Measurements from ENCODE around the gene MED28.
A peak's percentile ranks its signal among the peaks of the same experiment; 100 is the strongest.
"Not testable (repeated sequence)": the region's sequence is repeated elsewhere in the genome, so short reads cannot be mapped to it uniquely, and the experiment has no call there.

Gene MED28, protein sequence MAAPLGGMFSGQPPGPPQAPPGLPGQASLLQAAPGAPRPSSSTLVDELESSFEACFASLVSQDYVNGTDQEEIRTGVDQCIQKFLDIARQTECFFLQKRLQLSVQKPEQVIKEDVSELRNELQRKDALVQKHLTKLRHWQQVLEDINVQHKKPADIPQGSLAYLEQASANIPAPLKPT

DNA sequence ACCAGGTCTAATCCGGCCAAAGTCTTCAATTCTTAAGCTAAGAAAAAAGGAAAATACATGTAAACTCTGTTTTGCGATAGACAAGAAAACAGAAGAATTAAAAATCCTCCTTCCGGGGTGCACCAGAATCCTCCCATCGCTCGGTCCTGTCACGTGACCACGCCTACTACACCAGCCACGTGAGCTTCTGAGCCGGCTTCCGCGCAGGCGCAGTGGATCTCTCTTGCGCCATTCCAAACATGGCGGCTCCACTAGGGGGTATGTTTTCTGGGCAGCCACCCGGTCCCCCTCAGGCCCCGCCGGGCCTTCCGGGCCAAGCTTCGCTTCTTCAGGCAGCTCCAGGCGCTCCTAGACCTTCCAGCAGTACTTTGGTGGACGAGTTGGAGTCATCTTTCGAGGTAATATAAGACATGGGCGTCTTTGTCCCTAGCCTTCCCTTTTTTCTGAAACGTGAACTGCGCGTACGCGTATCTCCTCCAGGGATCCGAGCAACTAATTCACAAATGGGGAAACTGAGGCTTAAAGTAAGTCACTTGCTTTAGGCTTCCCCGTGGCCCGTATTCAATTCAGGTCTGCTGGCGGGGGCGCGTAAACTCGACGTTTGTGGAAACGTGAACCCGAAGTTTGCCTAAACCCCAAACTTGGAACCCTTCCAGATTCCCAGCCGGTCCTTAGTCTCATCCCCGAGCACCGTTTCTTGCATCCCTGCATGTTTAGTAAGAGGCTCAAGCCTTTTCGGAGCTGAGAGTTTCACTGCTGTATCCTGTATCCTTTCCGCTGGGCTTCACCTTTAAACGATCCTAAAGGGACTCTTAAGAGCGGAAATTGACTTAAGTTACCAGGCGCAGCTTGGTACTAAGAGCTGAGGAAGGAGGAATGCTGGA, at the start of gene MED28:
Gene MED28 (plus strand): TSS at position 226 of the 884 bp plus-strand sequence. CDS start 14 bp downstream, at position 240.
- DNase-seq (ENCODE audit: low read depth) = peak; percentile 89

DNA sequence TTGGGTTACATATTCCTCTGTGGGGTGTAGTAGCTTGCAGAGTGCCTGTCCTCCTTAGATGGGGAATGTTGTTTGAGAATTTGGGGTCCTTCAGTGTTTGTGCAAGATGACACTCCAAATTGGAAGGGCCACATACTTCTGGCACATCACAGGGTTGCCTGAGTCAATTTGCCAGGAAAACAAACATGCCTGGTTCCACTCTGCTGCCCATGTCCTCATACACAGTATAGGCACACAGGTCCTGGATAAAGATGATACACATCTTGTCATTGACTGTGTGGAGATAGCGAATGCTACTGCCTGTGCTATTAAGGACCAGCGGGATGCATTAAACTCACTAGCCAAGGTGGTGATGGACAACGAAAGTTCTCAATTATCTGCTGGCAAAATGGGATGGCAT, 48.6 kb upstream of the MED28 start:
- no peak for DNase-seq (ENCODE audit: low read depth)

DNA sequence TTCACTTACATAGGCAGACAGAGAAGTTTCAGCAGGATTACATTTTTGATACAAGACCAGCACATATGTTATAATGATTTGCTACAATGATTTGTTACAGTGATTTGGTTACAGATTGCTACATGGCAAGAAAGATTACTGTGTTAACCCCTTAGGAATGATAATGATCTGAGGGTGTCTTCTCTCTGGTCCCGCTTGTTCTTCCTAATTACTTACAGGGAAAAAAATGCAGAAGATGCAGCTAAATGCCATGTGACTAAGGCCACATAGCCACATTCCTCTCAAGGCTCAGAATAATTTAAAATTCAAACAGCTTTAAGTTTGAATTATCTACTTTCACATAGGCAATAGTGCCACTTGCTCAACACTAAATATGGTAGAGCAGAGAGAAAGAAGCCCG, 47.2 kb upstream of the MED28 start:
- DNase-seq (ENCODE audit: low read depth) = no peak

DNA sequence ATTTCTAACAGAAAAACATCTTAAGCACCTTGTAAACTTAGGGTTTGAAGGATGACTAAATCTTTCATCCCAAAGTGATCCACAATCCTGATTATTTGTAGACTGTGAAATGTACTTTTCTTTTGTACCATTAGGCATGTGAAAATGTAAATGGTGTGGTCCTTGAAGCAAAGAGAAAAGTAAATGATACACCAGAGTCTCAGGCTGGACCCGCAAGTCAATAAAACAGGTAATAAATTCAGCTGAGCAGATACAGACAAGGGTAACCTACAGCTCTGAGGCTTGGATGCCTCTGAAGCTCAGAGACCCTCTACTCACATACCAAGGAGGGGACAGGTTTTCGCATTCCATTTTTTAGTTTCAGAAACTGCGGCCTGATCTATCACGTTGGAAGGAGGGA, 40.2 kb upstream of the MED28 start:
- DNase-seq (ENCODE audit: low read depth) = no peak

DNA sequence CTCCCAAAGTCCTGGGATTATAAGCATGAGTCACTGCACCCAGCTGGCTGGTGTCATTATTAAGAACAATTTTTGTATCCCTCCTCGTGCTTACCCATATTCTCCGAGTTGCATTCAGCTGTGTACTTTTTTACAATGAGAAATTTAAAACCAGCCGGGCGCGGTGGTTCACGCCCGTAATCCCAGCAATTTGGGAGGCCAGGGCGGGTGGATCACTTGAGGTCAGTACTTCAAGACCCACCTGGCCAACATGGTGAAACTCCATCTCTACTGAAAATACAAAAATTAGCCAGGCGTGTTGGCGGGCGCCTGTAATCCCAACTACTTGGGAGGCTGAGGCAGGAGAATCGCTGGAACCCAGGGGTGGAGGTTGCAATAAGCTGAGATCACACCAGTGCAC, 39.3 kb upstream of the MED28 start:
- DNase-seq (ENCODE audit: low read depth) = not testable (repeated sequence)

DNA sequence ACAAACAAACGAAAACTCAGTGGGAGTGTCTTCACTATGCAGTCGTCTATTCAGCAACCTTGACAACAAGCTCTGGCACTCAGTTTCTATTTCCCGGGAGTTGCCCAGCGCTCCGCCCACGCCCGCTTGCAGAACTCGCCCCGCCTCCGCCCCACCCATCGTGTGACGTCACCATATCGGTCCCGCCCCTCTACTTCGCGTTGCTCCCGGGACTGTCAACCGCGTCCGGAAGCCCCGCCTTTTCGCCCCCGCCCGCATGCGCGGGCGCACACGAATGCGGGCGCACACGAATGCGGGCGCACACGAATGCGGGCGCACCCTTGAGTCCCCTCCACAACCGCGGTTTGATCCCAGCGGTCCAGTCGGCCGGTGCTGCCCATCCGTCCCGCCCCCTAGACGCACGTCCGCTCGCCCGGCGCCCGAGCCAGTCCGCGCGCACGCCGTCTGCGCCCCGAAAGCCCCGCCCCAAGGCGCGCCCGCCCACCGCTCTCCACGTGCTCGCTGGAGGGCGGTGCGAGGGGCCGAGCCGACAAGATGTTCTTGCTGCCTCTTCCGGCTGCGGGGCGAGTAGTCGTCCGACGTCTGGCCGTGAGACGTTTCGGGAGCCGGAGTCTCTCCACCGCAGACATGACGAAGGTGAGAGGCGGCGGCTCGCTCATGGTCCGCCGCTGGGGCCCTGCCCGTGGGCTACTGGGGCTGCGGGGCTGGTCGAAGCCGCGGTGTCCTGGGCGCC, 37.3 kb upstream of the MED28 start, which contains the start of gene LAP3:
Gene LAP3 (plus strand): TSS at position 267 of the 733 bp plus-strand sequence. CDS start 268 bp downstream, at position 535.
- peak; percentile 99 for DNase-seq (ENCODE audit: low read depth)

DNA sequence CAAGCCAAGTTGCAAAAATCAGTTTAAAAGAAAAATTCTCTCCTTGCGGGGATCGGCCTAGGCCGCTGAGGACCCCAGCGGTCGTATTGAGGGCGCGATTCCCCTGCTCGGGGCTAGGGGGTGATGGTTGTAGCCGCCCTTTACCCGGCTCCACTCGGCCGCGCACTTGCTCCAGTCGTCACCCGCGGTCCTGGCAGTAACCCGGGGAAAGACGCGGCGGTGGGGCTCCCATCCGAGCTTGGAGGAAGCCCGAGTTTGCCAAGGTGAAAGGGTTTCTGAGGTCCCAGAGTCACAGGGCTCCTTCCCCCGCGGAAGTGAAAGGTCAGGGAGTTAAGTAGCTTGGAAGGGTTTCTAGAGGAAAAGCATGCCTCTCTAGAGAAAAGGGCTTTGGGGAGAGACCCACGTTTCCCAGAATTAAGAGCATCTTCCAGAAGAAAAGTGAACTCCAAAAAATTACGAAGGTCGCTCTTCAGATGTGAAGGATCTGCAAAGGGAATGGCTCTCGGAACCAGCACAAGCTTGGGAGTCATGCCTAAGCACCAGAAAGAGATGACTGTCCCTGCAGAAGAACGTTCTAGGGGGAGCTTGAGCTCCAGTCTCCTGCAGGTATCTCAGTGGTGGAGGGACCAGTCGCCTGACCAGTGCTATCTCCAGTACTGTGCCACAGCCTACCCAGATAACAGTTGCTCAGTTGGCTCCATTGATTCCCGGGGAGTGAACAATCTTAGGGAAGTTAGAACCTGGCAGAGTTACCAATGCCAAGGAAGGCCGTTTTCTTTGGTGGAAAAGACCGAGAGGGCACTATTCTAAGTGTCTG, 36.6 kb upstream of the MED28 start:
- no peak for DNase-seq (ENCODE audit: low read depth)

DNA sequence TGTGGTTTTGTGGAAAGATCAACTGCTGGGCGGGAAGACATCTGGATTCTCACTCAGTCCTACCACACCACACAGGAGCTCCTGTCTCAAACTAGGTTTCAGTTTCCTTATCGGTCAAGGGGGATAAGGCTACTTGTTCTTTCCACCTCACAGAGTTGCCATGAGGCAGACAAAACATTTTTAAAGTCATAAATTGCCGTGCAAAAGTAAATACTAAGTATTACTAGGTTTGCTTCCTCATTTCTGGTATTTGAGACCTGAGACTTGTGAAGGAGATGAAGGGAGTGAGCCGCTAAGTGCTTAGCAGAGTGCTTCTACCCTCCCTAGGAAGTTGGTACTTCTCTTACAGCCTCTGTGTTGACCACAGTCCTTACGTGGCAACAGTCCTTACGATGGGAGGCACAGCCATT, 36.0 kb upstream of the MED28 start:
- no peak for DNase-seq (ENCODE audit: low read depth)

DNA sequence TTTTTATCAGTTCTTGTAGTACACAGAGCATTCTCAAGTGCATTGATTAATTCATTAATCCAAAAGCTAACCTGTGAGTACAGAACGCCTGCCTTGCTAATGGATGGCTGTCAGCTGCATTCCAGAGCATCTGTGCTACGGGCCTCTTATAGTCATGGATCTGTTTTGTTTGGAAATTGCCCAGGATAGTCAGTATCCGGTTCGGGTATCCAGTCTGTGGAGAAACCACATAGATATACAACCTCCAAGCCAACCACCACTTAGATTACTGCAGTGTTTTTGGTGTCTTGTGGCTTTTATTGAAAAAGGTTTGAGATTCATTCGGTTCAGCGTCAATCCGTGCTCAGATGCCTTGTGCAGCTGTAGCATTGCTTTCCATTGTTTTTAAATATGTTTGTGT, 33.5 kb upstream of the MED28 start:
- no peak for DNase-seq (ENCODE audit: low read depth)

DNA sequence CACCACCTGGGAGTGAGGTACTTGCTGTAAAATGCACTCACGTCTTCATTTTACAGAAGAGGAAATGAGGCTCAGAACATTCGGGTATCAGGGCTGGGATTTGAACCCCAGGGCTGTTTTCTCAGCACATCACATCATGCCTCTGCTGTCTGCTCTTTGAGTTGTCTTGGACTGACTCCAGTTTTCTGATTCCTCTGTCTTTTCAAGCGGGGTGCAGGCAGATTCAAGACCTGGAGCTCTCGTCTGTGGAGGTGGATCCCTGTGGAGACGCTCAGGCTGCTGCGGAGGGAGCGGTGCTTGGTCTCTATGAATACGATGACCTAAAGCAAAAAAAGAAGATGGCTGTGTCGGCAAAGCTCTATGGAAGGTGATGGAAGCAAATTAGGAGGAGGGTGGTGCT, 31.2 kb upstream of the MED28 start:
- DNase-seq (ENCODE audit: low read depth) = no peak

DNA sequence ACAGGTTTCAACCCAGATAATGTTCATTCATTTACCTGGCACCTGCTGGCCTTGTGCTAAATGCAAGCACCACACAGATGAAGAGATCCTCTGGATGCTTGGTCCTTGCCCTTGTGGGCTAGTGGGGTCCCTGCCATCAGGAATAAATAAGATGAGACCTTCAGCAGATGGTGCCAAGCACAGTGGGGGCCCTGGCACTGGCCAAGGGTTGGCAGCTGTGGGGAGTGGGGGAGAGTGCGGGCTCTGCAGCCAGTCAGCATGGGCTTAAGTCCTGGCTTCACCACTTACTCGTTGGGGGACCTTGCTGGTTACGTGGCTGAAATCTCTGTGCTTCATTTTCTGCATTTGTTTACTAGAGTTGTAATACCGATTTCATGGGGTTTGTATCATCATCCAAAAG, 30.5 kb upstream of the MED28 start:
- no peak for DNase-seq (ENCODE audit: low read depth)

DNA sequence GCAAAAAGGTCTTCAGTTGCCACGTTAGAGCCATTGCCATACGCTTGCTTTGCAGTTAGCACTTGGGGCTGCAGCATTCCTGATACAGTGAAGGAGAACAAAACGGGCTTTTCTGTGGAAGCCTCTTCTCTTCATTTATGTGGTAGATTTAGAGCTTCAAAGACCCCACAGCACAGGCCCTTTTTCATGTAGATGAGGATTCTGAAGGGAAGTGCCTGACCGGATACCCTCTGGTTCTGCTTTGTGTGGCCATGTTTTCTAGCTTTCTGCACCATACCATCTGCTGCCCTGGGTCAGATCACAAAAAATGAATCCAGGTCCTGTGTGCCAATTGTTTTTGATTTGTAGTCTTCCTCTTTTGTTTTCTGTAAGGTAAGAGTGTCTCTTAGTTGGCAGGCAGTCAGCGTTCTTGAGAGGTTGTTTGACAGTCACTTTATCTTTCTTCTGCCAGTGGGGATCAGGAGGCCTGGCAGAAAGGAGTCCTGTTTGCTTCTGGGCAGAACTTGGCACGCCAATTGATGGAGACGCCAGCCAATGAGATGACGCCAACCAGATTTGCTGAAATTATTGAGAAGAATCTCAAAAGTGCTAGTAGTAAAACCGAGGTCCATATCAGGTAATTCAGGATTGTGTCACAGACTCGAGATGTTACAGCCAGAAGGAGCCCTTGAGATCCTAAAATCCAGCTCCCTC, 29.8 kb upstream of the MED28 start:
- no peak for DNase-seq (ENCODE audit: low read depth)

DNA sequence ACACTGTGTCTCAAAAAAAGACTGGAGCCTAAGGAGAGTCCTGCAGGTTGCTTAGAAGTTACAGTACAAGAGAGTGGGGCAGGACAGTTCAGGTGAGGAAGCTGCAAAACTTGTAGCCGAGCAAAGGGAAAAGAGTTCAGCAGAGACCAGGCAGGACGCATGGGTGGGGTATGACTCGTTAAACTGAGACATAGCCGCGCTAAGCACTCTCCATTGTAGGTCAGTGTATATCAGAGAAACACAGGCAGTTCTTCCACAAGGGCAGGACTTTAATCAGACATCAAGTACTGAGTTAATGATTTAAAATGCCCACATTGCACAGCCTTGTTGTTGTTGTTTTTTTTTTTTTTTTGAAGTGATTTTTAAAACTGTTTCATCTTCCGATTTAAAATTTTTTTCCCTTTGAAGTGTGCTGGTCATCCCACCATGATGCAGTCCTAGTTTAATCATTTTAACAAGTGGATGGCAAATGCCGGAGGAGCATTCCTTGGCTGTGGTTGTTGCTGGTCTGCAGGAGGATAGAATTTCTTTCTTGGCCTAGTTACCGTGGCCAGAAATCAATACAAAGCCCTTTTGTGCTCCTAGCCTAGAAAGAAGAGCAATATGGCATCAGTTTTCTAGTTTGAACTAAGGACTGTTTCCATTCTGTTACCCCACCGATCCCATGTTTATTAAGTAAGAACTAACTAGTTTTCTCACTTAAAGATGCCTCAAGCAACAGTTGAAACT, 27.2 kb upstream of the MED28 start:
- DNase-seq (ENCODE audit: low read depth) = no peak

DNA sequence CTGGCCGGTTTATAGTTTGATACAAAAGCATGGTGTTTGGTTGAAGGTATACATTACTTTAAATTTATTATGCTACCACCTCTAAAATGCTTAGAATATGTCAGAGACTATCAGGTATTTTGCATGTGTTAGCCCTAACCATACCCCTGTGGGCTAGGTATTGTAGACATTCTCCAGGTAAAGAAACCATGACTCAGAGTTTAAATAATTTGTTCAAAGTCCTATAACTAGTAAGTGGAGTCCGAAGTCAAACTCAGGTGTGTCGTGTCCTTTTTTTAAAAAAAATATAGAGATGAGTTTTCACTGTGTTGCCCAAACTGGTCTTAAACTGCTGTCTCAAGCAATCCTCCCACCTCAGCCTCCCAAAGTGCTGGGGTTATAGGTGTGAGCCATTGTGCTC, 25.1 kb upstream of the MED28 start:
- DNase-seq (ENCODE audit: low read depth) = no peak

DNA sequence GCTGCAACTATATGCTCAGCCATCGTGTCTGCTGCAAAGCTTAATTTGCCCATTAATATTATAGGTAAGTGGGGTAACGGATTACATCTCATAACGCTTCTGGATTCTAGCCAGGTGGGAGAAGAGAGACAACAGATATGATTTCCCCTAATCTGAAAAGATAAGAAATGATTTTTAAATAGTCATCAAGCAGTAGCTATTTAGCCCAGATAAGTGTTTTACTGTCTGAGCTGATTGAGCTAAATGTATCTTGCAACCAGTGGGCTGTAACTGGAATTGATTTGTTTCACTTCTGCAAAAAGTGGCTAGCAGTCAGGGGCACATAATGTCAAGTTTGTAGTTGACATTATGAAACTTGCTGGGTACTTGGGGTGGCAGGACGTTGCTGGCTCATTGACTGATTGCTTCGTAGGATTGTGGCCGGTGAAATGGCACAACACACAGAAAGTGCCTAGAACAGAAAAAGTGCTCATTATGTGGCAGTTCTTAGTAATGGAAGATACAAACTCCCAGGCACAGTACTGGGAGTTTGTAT, 18.9 kb upstream of the MED28 start:
- no peak for DNase-seq (ENCODE audit: low read depth)

DNA sequence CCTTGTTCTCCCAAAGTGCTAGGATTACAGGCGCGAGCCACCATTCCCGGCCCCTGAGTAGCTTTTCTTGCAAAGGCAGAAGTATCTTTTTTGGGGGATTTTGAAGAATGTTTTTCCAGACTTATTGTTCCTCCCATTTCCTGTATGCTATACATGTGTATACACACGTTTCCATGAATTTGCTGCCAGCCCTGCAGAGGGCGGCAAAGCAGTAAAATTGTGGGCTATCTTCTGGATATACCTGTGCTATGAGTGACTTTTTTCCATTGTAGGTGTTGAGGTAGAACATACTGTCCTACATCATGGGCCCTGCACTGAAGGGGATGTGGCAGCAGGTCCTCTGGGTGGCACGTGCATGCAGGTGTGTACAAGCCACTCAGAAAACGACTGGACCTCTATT, 16.9 kb upstream of the MED28 start:
- no peak for DNase-seq (ENCODE audit: low read depth)

DNA sequence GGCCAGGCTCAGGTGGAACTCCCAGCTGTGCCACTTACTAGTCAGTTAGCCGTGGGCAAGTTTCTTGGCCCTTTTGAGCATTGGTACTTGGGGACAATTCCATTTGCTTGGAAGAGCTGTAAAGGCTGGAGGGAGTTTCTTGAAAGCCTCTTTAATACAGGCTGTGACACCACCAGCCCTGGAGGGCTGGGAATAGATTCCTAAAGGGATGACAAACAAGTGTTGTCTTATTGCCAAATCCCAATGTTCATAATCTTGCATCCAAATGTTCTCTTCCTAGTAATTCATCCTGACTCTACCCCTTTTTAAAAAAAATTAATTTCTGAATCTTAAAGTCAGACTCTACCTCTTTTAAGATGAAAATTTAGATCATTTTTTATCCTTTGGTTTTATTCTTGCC, 14.6 kb upstream of the MED28 start:
- DNase-seq (ENCODE audit: low read depth) = no peak

DNA sequence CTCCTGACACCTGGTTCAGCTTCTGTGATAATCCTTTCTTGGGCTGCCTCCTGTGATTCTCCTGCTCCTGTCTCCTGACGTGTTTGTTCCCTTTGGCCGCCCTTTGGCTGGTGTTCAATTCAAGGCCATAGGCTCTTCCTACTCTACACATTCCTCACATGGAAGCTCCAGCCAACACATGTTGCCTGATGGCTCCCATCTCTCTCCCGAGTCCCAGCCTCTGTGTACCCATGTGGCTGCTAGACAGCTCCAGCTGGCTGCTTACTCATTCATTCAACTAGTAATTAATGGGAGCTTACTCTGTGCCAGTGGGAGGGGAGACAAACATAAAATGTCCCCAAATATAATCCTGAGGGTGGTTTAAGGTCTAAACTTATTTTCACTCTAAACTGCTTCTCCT, 9.2 kb upstream of the MED28 start:
- DNase-seq (ENCODE audit: low read depth) = no peak

DNA sequence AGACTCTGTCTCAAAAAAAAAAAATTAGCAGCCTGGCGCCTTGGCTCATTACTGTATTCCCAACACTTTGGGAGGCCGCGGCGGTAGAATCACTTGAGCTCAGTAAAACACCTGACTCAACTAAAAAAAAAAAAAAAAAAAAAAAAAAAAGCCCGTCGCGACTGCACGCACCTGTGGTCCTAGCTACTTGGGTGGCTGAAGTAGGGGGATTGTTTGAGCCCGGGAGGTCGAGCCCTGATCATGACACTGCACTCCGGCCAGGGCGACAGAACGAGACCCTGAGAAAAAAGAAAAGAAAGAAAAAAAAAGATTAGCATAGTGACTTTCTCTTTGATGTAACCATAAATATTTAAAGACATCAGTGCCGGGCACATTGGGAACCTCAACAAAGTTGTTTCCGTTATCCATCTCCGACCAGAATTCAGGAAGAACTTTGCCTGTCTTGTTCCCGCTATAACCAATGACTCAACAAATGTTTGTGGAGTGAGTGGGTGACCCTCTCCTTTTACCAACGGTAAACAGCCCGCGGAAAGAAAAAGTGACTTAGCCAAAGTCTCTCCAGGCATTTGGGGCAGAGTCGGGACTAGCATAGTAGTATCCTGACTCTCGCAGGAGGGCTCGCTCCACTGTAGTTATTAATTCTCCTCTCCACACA, 553 bp upstream of the MED28 start:
- no peak for DNase-seq (ENCODE audit: low read depth)

DNA sequence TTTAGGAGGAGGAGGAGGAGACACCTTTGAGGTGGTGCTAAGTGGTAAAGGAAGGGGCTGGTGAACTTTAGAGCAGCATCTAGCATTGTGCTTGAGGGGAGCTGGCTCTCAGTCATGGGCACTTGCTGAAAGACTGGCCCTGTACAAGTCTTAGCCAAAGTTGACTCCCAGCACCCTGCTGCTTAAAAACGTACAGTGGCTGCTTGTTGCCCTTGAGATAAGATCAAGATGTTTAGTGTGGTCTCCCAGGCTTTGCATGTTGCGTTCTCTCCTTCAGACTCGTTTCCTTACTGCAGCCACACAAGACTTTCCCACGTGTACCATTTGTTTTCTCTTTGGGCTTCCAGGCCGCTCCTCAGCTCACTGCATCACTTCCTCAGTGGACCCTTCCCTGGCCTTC, 1.8 kb downstream of the MED28 start:
- no peak for DNase-seq (ENCODE audit: low read depth)

Measured in stimulated activated CD8-positive, alpha-beta memory T cell treated with anti-CD3 and anti-CD28 coated beads, Interleukin-12 subunit alpha, Interleukin-12 subunit beta, amount 100 ng/mL, for 4 hours (primary cell).